K562 (cell line): ENCODE results near the gene OSGIN1. TPM values are rescaled to one million over a fixed set of nuclear protein-coding genes. Genes with fewer than 3 reads are reported as not detected.

Source experiments
- ADNP ChIP-seq: fragments of 200-800 bp; sonication (Bioruptor generic); IDR thresholded peaks from 2 replicates; pipeline ENCODE4 v1.6.1; 2016; ENCODE audit warnings: missing genetic modification characterization, missing compliant biosample characterization
- ARID1B ChIP-seq: fragments of 450-650 bp; IDR thresholded peaks from 2 replicates; pipeline ENCODE4 v1.6.1; 2016; ENCODE audit warnings: antibody characterized with exemption, mild to moderate bottlenecking, inconsistent platforms
- ATF7 ChIP-seq: fragments of 450-650 bp; IDR thresholded peaks from 2 replicates; pipeline ENCODE4 v1.7.1; 2014; ENCODE audit warnings: mild to moderate bottlenecking, moderate library complexity
- CBFA2T2 ChIP-seq: fragments of 450-650 bp; conservative IDR thresholded peaks from 2 replicates; pipeline ENCODE4 v1.6.1; 2017; ENCODE audit warnings: mild to moderate bottlenecking
- CREB1 ChIP-seq, 2 experiments: sonication (generic) in 1 of 2; formaldehyde crosslinking in 1 of 2; IDR thresholded peaks; 2 replicates each; pipeline versions ENCODE4 v1.6.1 to v1.8.0; 2012 to 2022; ENCODE audit warnings: inconsistent platforms in 1 of 2, mild to moderate bottlenecking in 1 of 2, missing genetic modification reagents in 1 of 2, moderate library complexity in 1 of 2
- CTBP1 ChIP-seq: fragments of 450-650 bp; IDR thresholded peaks from 2 replicates; pipeline ENCODE4 v1.6.1; 2016; ENCODE audit warnings: borderline replicate concordance
- E2F6 ChIP-seq, 2 experiments: IDR thresholded peaks; 2 replicates each; pipeline ENCODE4 v1.6.1; 2011; ENCODE audit warnings: borderline replicate concordance in 1 of 2, control low read depth in 1 of 2, low read depth in 1 of 2, low read length in 1 of 2, mild to moderate bottlenecking in 1 of 2, mixed read lengths in 1 of 2, moderate library complexity in 1 of 2; ENCODE audit not compliant: insufficient read depth in 1 of 2, insufficient read length in 1 of 2, poor library complexity in 1 of 2, severe bottlenecking in 1 of 2; ENCODE audit errors: extremely low read depth in 1 of 2
- FOXK2 ChIP-seq, 2 experiments: fragments of 450-650 bp; IDR thresholded peaks in 1 of 2; conservative IDR thresholded peaks in 1 of 2; 2 replicates each; pipeline ENCODE4 v1.6.1; 2016; ENCODE audit warnings: low read depth in 2 of 2, mild to moderate bottlenecking in 1 of 2
- JUND ChIP-seq, 2 experiments: IDR thresholded peaks; 2 replicates in 1 of 2; 3 replicates in 1 of 2; pipeline ENCODE4 v1.6.1; 2011; ENCODE audit warnings: borderline replicate concordance in 2 of 2, low read depth in 2 of 2, low read length in 2 of 2, improper control_type of control experiment in 1 of 2, missing biosample characterization in 1 of 2, missing genetic modification characterization in 1 of 2, missing genetic modification reagents in 1 of 2
- L3MBTL2 ChIP-seq: fragments of 450-650 bp; IDR thresholded peaks from 2 replicates; pipeline ENCODE4 v1.6.1; 2016; ENCODE audit warnings: mild to moderate bottlenecking, moderate library complexity
- NEUROD1 ChIP-seq: fragments of 150-350 bp; IDR thresholded peaks from 2 replicates; pipeline ENCODE4 v1.6.1; 2014; ENCODE audit warnings: borderline replicate concordance, low read length, low read depth; ENCODE audit not compliant: partially characterized antibody
- PKNOX1 ChIP-seq: fragments of 450-650 bp; IDR thresholded peaks from 2 replicates; pipeline ENCODE4 v1.6.1; 2016
- PRDM10 ChIP-seq: fragments of 450-650 bp; IDR thresholded peaks from 2 replicates; pipeline ENCODE4 v1.6.1; 2018; ENCODE audit not compliant: partially characterized antibody
- RCOR1 ChIP-seq, 2 experiments: IDR thresholded peaks; 2 replicates each; pipeline ENCODE4 v1.6.1; 2012; ENCODE audit warnings: low read depth in 2 of 2, low read length in 2 of 2, borderline replicate concordance in 1 of 2, improper control_type of control experiment in 1 of 2
- STAT5B ChIP-seq: fragments of 250-450 bp; sonication (Bioruptor Pico); IDR thresholded peaks from 2 replicates; pipeline ENCODE4 v1.8.0; 2021; ENCODE audit warnings: mild to moderate bottlenecking, inconsistent platforms
- TAL1 ChIP-seq: fragments of 450-650 bp; IDR thresholded peaks from 2 replicates; pipeline ENCODE4 v1.6.1; 2016; ENCODE audit warnings: mild to moderate bottlenecking
- TARDBP ChIP-seq: fragments of 450-650 bp; IDR thresholded peaks from 2 replicates; pipeline ENCODE4 v1.6.1; 2016
- VEZF1 ChIP-seq: fragments of 200-800 bp; sonication (Bioruptor generic); IDR thresholded peaks from 2 replicates; pipeline ENCODE4 v1.6.1; 2017; ENCODE audit warnings: missing genetic modification characterization, missing compliant biosample characterization
- polyA plus RNA-seq, 8 experiments: library from polyadenylated mRNA; depleted of rRNA in 4 of 8; stranded (reverse) in 5 of 8; unstranded in 3 of 8; fragments of >200 nt; fragmentation: Nextera tagmentation in 2 of 8; fragmentation: Illumina TruSeq in 1 of 8; extraction: Ambion mirVana in 2 of 8; extraction: Trizol in 1 of 8; gene quantifications; 2 replicates each; pipeline versions ENCODE4 v1.2.1 to v1.2.3, GENCODE V29; 2011 to 2014; ENCODE audit warnings: inconsistent platforms in 1 of 8, missing spikeins in 1 of 8
- total RNA-seq, 7 experiments: library from RNA; depleted of rRNA in 6 of 7; stranded (reverse); fragments of >200 nt in 6 of 7; fragmentation: Illumina TruSeq in 2 of 7; extraction: Trizol in 2 of 7; gene quantifications; 2 replicates each; pipeline versions ENCODE4 v1.2.1 to v1.2.3, GENCODE V29; 2011 to 2021; ENCODE audit warnings: low replicate concordance in 1 of 7

Gene OSGIN1
- total and polyA plus RNA-seq, 9 of the 15 experiments (the other 6 are each of a cell fraction or from before 2014, with no cell fraction given): 0.03 to 3.6 (median 1.6) TPM

GRCh38 chr16:84013787-84014569, 60.9 kb downstream of the OSGIN1 start (continued):
- TF ChIP-seq ARID1B (peak; percentile 75; the same call in 1 of the 2 replicates), E2F6 (IDR thresholded peaks at IDR 0.05; ENCODE audit: borderline replicate concordance in 1 of 2, extremely low read depth in 1 of 2, insufficient read depth in 1 of 2, insufficient read length in 1 of 2, low read depth in 1 of 2, low read length in 1 of 2, poor library complexity in 1 of 2, severe bottlenecking in 1 of 2) (peak; percentile 60 to 93), ADNP (tag) (no peak), TARDBP (no peak), CBFA2T2 (peak; percentile 81), VEZF1 (CRISPR knock-in tag) (0 out of 2 replicates have a peak, but pooled peaks have one; percentile 12), ATF7 (peak; percentile 88), RCOR1 (IDR thresholded peaks at IDR 0.05; ENCODE audit: borderline replicate concordance in 1 of 2, low read depth in 2 of 2, low read length in 2 of 2) (peak in 1 of 2 experiments; percentile 32; a peak in 2 of 4 replicates), STAT5B (CRISPR knock-in tag) (no peak), PKNOX1 (peak; percentile 68), L3MBTL2 (peak; percentile 95), PRDM10 (peak; percentile 41), CTBP1 (peak; percentile 81), FOXK2 (conservative IDR thresholded peaks at IDR 0.05 in 1 of 2, IDR thresholded peaks at IDR 0.05 in 1 of 2; ENCODE audit: low read depth in 2 of 2) (peak; percentile 30 to 73; a peak in 2 of 4 replicates), NEUROD1 (peak; percentile 17), TAL1 (peak; percentile 69; the same call in 1 of the 2 replicates), JUND (IDR thresholded peaks at IDR 0.05; ENCODE audit: borderline replicate concordance, low read depth, low read length) (peak; percentile 43), JUND (tag; IDR thresholded peaks at IDR 0.05; ENCODE audit: borderline replicate concordance, low read depth, low read length) (no peak; the same call in 2 of the 3 replicates), CREB1 (IDR thresholded peaks at IDR 0.05) (peak; percentile 15; the same call in 1 of the 2 replicates), CREB1 (CRISPR knock-in tag; IDR thresholded peaks at IDR 0.05) (no peak)
